ENCODE data around the gene VPS18. TPM values are rescaled to one million over a fixed set of nuclear protein-coding genes. Genes with fewer than 3 reads are reported as not detected.

Gene VPS18
- total RNA-seq, 2 experiments from 2014 or later = 3.3 to 3.4 TPM

DNA sequence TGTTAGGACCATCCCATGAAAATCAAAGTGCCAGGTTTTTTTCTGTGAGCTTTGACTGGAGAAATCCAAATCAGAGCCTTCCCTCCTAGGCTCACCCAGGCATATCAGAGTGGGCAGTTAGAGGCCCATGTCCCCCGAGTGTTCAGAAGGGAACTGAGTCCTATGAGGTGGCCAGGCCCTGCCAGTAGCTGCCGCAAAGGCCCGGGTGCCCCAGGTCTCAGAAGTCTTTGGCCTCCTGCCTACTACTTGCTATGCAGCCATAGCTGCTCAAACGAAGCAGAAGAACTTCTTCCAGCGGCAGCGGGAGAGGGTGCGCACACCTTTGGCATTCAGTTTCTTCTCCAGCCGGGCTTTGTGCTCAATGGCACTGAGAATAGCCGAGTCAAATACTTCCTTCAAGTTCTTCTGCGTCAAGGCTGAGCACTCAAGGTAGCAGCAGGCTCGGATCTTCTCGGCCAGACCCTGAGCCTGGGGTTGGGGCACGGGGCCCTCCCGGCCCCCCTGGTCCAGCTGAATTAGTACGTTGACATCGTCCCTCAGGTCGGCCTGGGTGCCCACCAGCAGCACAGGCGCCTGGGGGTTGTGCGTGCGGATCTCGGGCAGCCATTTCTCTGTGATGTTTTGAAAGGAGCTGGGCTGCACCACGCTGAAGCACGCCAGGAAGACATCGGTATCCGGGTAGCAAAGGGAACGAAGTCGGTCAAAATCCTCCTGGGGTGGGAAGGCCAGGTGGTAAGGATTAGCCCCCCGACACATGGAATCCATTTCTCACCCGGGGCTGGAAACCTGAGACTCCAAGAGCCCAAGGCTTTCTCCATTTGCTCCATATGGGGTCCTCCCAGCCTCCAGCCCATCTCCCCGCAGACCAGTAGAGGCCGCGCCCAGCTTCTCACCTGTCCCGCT lies 21.2 kb upstream of the VPS18 start:
- Mint-ChIP-seq H3K9me3 (no peaks in the 10 kb centered on the region), H3K27ac (no peak overlapping the region), H3K27me3 (ENCODE audit: low read depth) (peaks cover 10% of the 10 kb centered on the region), H3K36me3 (ENCODE audit: low read depth) (no peaks in the 10 kb centered on the region), H3K4me3 (peak overlapping the region; percentile 66), H3K4me1 (ENCODE audit: low read depth) (peaks cover 15% of the 10 kb centered on the region)
- DNase-seq = no peak
- CTCF ChIA-PET = interaction anchor here (0.6 to 4.9 kb wide), 9 partner anchors 16 to 283 kb away, joined by 3 to 33 read pairs (median 5); partner anchors contain the start of gene VPS18
- intact Hi-C loops (cut with micrococcal nuclease) = loop anchor here (2.0 kb wide), 1 partner anchor 14 kb away; no protein-coding TSS in a partner anchor

DNA sequence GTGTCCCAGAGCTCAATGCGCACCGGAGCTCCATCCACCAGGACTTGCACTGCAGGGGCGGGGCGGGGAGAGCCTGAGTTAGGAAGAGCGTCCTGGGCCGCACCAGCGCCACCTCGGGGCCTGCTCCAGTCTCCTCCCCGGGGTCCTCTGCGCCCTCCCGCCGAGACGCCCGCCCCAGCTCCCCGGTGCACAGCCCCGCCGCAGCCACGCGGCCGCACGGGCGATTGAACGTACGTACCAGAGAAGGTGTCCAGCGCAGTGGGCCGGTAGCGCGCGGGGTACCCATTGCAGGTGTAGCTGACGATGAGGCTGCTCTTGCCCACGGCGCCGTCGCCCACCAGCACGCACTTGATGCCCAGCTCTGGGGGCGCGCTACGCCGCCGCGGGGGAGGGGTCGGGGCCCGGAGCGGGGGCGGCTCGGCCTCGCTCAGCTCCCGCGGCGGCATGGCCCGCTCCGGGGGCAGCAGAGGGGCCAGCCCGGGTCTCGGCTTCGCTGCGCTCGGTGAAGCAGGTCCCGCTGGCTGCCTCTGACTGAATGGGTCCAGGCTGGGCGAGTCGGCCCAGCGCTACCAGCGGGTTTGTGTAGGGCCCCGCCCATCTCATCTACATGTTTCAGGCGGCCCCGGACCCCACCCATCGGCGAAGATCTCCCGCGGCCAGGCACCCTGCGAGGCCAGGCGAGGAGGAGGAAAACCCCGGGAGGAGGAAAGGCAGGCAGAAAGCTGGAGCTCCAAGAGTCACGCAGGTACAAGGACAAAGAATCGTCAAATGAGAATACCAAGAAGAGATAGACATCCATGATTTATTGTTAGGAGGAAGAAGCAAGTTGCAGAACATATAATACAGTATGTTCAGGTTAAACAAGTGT lies 20.3 kb upstream of the VPS18 start, which contains the start of gene RHOV:
TSS of gene RHOV (minus strand) at position 541 of the 868 bp plus-strand sequence. CDS start at position 446, 95 bp downstream.
- Mint-ChIP-seq H3K4me3 (peak within 1 kb of the TSS; percentile 73), H3K27me3 (ENCODE audit: low read depth) (peaks cover 10% of the 10 kb centered on the region), H3K9me3 (no peaks in the 10 kb centered on the region), H3K36me3 (ENCODE audit: low read depth) (no peaks in the 10 kb centered on the region), H3K4me1 (ENCODE audit: low read depth) (peaks cover 20% of the 10 kb centered on the region), H3K27ac (no peak within 1 kb of the TSS)
- intact Hi-C loops (cut with micrococcal nuclease) = loop anchor here (2.0 kb wide), 1 partner anchor 15 kb away; no protein-coding TSS in a partner anchor
- DNase-seq = peak; percentile 61
- CTCF ChIA-PET = interaction anchor here (0.6 to 4.9 kb wide), 10 partner anchors 10 to 284 kb away, joined by 3 to 33 read pairs (median 5); partner anchors contain the start of gene VPS18

DNA sequence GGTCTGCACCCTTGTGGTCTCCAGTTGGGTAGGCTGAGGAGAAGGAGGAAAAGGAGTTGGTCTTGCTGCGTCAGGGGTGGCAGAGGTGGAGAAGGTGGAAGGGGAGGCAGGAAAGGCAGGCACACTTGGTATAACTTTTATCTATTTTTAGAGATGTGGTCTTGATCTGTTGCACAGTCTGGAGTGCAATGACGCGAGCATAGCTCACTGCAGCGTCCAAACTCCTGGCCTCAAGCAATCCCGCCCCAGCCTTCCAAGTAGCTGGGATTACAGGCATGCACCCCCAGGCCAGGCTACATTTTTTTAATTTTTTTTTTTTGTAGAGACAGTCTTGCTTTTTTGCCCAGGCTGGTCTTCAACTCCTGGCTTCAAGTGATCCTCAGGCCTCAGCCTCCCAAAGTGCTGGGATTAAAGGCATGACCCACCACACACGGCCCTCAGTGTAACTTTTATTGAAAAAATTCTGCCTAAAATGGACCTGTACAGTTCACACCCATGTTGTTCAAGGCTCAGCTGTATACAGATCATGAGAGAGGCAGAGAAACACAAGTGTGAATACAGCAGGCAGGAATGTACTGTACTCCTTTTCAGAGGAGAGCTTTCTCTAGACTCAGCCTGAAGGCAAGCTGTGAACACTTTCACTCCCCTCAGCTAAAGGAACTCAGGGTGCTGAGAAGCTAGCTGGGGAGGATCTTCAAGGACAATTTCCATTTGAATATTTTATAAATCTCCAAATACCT lies 18.1 kb upstream of the VPS18 start:
- no peak overlapping the region for H3K4me3 Mint-ChIP-seq
- intact Hi-C loops (cut with micrococcal nuclease) = loop anchor here (5.0 kb wide), 1 partner anchor 199 kb away; no protein-coding TSS in a partner anchor
- CTCF ChIA-PET = interaction anchor here (0.5 to 1.9 kb wide), 3 partner anchors 18 to 310 kb away, joined by 3 to 7 read pairs (median 3); partner anchors contain the start of gene VPS18
- H3K27me3 Mint-ChIP-seq (ENCODE audit: low read depth) = peaks cover 10% of the 10 kb centered on the region
- H3K4me1 Mint-ChIP-seq (ENCODE audit: low read depth) = peaks cover 25% of the 10 kb centered on the region
- no peaks in the 10 kb centered on the region for H3K9me3 Mint-ChIP-seq
- DNase-seq = no peak
- H3K27ac Mint-ChIP-seq = no peak overlapping the region
- H3K36me3 Mint-ChIP-seq (ENCODE audit: low read depth) = no peaks in the 10 kb centered on the region

DNA sequence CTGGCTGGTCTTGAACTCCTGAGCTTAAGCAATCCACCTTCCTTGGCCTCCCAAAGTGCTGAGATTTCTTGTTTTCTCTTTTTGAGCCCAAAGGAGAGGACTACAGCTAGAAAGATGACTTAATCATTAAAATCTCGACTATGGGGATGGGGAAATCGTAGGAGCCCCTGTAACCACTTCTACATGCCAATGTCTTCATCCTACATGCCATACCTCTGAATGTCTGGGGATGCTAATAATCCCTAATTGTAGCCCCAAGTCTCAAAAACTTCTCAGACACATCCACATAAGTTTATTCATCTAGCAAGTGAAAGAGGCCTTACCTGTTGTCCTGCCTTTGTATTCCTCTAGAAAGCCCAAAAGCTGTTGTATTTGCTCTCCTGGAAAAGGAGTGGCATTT lies 16.6 kb upstream of the VPS18 start:
- H3K9me3 Mint-ChIP-seq = no peaks in the 10 kb centered on the region
- H3K4me3 Mint-ChIP-seq = no peak overlapping the region
- no peak overlapping the region for H3K27ac Mint-ChIP-seq
- no peaks in the 10 kb centered on the region for H3K36me3 Mint-ChIP-seq (ENCODE audit: low read depth)
- intact Hi-C loops (cut with micrococcal nuclease) = loop anchor here (1.0 to 5.0 kb wide), 2 partner anchors 17 to 200 kb away; partner anchors contain the start of gene VPS18
- peaks cover 7% of the 10 kb centered on the region for H3K27me3 Mint-ChIP-seq (ENCODE audit: low read depth)
- no peak for DNase-seq
- H3K4me1 Mint-ChIP-seq (ENCODE audit: low read depth) = peaks cover 16% of the 10 kb centered on the region
- CTCF ChIA-PET = no interaction called here

DNA sequence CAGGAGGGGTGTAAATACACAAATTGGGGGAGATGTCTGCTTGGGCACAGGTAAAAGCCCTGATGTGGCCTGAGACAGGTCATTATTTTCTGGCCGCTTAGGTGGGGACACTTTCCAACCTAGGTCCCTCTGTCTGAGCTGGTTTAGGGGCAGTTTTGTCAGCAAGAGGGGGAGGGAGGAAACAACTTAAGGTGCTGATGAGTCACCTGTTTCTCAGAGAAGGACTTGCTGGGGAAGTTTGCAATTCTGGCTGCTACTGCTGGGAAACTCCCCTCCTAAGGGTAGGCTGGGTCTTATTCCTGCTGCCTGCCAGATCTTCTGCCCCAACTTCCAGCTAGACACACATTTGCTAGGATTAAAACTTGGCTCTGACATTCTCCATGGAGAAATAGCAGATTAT lies 15.5 kb upstream of the VPS18 start:
- peaks cover 4% of the 10 kb centered on the region for H3K27me3 Mint-ChIP-seq (ENCODE audit: low read depth)
- peak; percentile 70 for DNase-seq
- H3K27ac Mint-ChIP-seq = no peak overlapping the region
- H3K4me3 Mint-ChIP-seq = no peak overlapping the region
- intact Hi-C loops (cut with micrococcal nuclease) = loop anchor here (1.0 to 5.0 kb wide), 2 partner anchors 16 to 201 kb away; partner anchors contain the start of gene VPS18
- H3K36me3 Mint-ChIP-seq (ENCODE audit: low read depth) = no peaks in the 10 kb centered on the region
- H3K9me3 Mint-ChIP-seq = no peaks in the 10 kb centered on the region
- CTCF ChIA-PET = interaction anchor here (1.2 to 1.7 kb wide), 3 partner anchors 14 to 35 kb away, joined by 4 to 17 read pairs (median 7); partner anchors contain the start of genes SPINT1 and VPS18
- peaks cover 12% of the 10 kb centered on the region for H3K4me1 Mint-ChIP-seq (ENCODE audit: low read depth)

DNA sequence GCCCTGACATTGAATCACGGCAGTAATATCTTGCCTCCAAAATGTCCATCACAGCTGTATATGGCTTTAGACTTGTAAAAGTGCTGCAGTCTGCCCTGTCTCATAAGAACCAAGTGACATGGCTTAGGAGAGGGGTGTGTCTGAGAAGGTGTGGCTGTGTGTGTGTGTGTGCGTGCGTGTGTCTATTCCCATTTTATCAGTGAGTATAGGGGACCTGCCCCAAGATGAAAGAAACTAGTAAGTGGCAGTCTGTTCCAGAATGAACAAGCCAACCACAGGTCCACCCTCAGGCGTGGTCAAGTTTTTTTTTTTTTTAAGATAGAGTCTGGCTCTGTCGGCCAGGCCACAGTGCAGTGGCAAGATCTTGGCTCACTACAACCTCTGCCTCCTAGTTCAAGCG lies 14.6 kb upstream of the VPS18 start:
- intact Hi-C loops (cut with micrococcal nuclease) = loop anchor here (5.0 kb wide), 1 partner anchor 202 kb away; no protein-coding TSS in a partner anchor
- Mint-ChIP-seq H3K4me3 (no peak overlapping the region), H3K36me3 (ENCODE audit: low read depth) (no peaks in the 10 kb centered on the region), H3K9me3 (no peaks in the 10 kb centered on the region), H3K27ac (no peak overlapping the region), H3K4me1 (ENCODE audit: low read depth) (peaks cover 10% of the 10 kb centered on the region), H3K27me3 (ENCODE audit: low read depth) (peaks cover 2% of the 10 kb centered on the region)
- CTCF ChIA-PET = interaction anchor here (0.7 to 1.7 kb wide), 4 partner anchors 13 to 158 kb away, joined by 3 to 17 read pairs (median 6); partner anchors contain the start of gene VPS18
- no peak for DNase-seq

DNA sequence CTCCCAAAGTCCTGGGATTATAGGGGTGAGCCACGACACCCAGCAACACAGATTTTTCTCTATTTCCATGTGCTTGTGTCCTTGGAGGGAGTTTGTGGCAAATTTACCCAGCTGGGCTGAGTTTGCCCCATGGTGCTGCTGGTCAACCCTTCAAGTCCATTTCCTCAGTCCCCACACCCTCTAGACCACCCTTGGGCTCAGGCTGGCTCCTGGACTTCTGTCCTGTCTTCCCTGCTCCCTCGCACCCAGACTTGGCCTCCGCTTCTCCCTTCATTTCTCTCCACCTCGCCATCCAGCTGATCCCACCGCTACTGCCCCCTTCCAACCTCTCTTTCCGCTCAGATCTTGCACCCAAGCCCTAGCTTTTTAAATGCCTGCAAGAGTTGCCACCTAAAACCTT lies 12.9 kb upstream of the VPS18 start:
- CTCF ChIA-PET = interaction anchor here (0.7 to 1.7 kb wide), 4 partner anchors 10 to 18 kb away, joined by 3 to 5 read pairs (median 4); partner anchors contain the start of gene VPS18
- no peak for DNase-seq
- no peaks in the 10 kb centered on the region for H3K9me3 Mint-ChIP-seq
- H3K4me3 Mint-ChIP-seq = no peak overlapping the region
- intact Hi-C loops (cut with micrococcal nuclease) = no loop called here
- H3K27me3 Mint-ChIP-seq (ENCODE audit: low read depth) = no peaks in the 10 kb centered on the region
- no peaks in the 10 kb centered on the region for H3K36me3 Mint-ChIP-seq (ENCODE audit: low read depth)
- peaks cover 10% of the 10 kb centered on the region for H3K4me1 Mint-ChIP-seq (ENCODE audit: low read depth)
- no peak overlapping the region for H3K27ac Mint-ChIP-seq

DNA sequence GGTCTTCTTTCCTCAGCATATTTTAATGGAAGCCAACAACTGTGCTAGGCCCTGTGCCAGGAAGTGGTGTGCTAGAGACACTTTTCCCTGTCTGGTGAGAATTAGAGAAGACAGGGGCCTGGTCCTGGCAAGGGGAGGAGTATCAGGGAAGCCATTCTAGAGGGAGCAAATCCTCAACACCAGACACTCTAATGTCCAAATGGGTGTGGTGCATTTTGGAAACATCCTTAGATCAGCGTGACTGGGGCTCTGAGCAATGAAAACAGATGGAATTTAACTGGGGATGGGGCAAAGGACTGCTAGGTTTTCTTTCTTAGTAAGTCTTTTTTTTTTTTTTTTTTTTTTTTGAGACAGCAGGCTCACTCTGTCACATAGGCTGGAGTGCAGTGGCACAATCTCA lies 7.7 kb upstream of the VPS18 start:
- Mint-ChIP-seq H3K4me3 (no peak overlapping the region), H3K27me3 (ENCODE audit: low read depth) (no peaks in the 10 kb centered on the region), H3K9me3 (no peaks in the 10 kb centered on the region), H3K27ac (no peak overlapping the region), H3K36me3 (ENCODE audit: low read depth) (no peaks in the 10 kb centered on the region), H3K4me1 (ENCODE audit: low read depth) (peaks cover 7% of the 10 kb centered on the region)
- intact Hi-C loops (cut with micrococcal nuclease) = no loop called here
- CTCF ChIA-PET = interaction anchor here (0.9 kb wide), 1 partner anchor 8 kb away, joined by 4 read pairs; no protein-coding TSS in a partner anchor
- no peak for DNase-seq

DNA sequence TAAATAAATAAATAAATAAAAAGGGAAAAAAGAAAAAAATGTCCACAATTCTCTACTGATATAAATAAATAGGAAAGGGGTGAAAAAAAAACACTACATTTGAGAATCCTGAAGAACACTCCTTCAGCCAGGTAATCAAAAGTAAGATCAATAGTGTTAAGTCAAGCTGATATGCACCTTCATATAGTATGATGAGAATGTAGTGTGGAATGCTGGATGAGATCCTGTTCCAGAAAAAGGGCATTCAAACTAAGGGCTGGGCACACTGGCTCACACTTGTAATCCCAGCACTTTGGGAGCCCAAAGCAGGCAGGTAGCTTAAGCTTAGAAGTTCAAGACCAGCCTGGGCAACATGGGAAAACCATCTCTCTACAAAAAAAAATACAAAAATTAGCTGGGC lies 5.1 kb upstream of the VPS18 start:
- H3K27me3 Mint-ChIP-seq (ENCODE audit: low read depth) = no peaks in the 10 kb centered on the region
- no peak overlapping the region for H3K4me3 Mint-ChIP-seq
- no peaks in the 10 kb centered on the region for H3K9me3 Mint-ChIP-seq
- no peak for DNase-seq
- peaks cover 14% of the 10 kb centered on the region for H3K4me1 Mint-ChIP-seq (ENCODE audit: low read depth)
- no peak overlapping the region for H3K27ac Mint-ChIP-seq
- CTCF ChIA-PET = interaction anchor here (0.6 to 2.1 kb wide), 7 partner anchors 15 to 140 kb away, joined by 3 to 7 read pairs (median 4); partner anchors contain the start of gene RHOV
- intact Hi-C loops (cut with micrococcal nuclease) = no loop called here
- H3K36me3 Mint-ChIP-seq (ENCODE audit: low read depth) = no peaks in the 10 kb centered on the region

DNA sequence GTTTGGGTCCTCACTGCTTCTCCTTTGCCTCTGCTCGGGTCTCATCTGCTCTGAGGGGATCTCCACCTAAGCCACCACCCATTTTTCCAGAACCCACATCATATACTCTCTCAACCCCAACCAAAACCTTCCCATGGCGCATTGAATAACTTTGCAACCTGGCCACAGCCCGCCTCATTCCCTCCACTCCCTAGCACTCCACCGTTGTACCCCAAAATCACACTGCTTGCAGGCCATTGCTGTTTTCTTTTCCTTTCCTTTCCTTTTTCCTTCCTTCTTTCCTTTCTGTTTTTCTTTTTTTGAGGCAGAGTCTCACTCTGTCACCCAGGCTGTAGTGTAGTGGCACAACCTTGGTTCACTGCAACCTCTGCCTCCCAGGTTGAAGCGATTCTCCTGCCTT lies 3.1 kb upstream of the VPS18 start:
- CTCF ChIA-PET = interaction anchor here (1.1 to 3.3 kb wide), 6 partner anchors 9 to 103 kb away, joined by 3 to 33 read pairs (median 4); partner anchors contain the start of gene RHOV
- DNase-seq = no peak
- Mint-ChIP-seq H3K27ac (no peak overlapping the region), H3K4me3 (no peak overlapping the region), H3K9me3 (no peaks in the 10 kb centered on the region), H3K4me1 (ENCODE audit: low read depth) (peaks cover 27% of the 10 kb centered on the region), H3K36me3 (ENCODE audit: low read depth) (peaks cover 1% of the 10 kb centered on the region), H3K27me3 (ENCODE audit: low read depth) (no peaks in the 10 kb centered on the region)
- intact Hi-C loops (cut with micrococcal nuclease) = no loop called here

Measured in activated naive CD4-positive, alpha-beta T cell treated with anti-CD3 and anti-CD28 coated beads for 36 hours (primary cell).